ENCODE measurements around the gene DYRK2.

DYRK2 gene

GRCh38 chr12:67648521-67649260 is at the start of gene DYRK2:
Gene DYRK2, plus strand, starts transcription at chr12:67648745. Its CDS starts 389 bp downstream, at chr12:67649134.
- peak; percentile 78 for DNase-seq

GRCh38 chr12:67599691-67600090 is 48.9 kb upstream of the DYRK2 start:
- DNase-seq = no peak

GRCh38 chr12:67601126-67601525 is 47.4 kb upstream of the DYRK2 start:
- no peak for DNase-seq

DNA sequence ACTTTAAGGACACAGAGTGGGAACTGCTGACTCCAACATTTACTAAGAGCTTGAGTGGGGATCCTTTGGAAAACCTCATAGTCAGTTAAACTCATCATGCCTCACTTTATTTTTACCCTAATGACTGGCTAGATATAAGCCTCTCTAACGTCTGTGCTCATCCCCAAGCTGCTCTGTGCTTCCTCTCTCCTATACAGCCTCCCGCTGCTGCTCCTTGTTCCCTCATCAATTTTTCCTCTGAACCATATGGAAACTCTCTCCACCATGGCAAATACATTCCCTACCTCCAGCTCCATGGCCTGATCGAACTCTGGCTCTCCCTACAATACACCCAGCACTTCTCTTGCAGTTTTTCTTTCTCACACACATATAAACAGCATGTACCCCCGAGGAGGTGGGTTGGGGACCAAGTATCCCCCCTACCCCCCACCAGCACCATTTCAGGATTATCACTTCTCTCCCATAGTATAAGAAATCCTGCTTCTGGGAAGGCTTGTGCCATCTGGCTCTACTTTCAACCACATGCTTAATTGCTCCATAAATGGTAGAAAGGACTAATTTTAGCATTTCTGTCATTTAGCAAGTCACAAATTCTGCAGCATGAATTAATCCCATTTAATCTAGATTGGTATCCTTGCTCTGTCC is 39.2 kb upstream of the DYRK2 start:
- no peak for DNase-seq

DNA sequence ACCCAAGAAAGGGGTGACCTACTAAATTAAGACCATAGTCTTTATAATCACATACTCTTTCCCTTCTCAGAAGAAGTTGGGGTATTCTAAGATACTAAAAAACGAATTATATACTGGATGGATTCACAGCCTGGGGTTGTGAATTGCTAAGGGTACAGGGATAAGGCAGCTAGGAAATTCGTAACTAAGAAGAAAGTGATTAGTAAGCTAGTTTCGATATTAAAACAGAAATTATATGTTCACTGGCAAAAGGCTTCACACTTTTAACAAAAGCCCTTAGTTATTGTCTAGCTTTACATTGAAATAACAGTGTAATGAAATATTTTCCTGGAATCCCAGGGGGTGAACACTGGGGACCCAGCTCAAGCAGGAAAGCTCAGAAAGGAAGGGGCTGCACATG is 35.5 kb upstream of the DYRK2 start:
- no peak for DNase-seq

- DNase-seq = no peak
Observed at GRCh38 chr12:67617629-67618028, 30.9 kb upstream of the DYRK2 start.

GRCh38 chr12:67618303-67618702 is 30.2 kb upstream of the DYRK2 start:
- no peak for DNase-seq

DNA sequence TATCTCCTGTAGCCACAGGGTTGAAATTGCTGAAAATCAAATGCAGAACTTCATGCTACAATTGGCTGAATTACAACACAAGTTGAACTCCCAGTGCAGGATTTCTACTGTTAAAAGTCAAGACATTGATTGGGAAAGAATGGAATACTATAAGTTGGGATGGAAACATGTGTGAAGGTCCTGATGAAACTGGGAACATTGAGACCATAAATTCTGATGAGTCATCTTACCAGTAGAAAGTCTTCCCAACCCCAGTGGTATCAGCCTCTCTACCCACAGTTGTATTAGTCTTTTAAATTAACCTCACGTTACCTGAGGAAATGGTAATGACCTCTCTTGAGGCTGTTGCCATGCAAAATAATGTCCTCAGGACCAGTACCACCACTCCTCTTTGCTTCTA is 27.4 kb upstream of the DYRK2 start:
- DNase-seq = no peak

- DNase-seq = no peak
Observed at GRCh38 chr12:67621926-67622325, 26.6 kb upstream of the DYRK2 start.

- no peak for DNase-seq
Observed at GRCh38 chr12:67623259-67623658, 25.3 kb upstream of the DYRK2 start.

- no peak for DNase-seq
Observed at GRCh38 chr12:67624355-67624754, 24.2 kb upstream of the DYRK2 start.

GRCh38 chr12:67625004-67625403 is 23.5 kb upstream of the DYRK2 start:
- DNase-seq = no peak

GRCh38 chr12:67626156-67626555 is 22.4 kb upstream of the DYRK2 start:
- no peak for DNase-seq

GRCh38 chr12:67630373-67631088 is 18.0 kb upstream of the DYRK2 start:
- DNase-seq = peak; percentile 87

- DNase-seq = no peak
Observed at GRCh38 chr12:67632005-67632404, 16.5 kb upstream of the DYRK2 start.

- no peak for DNase-seq
Observed at GRCh38 chr12:67633024-67633610, 15.4 kb upstream of the DYRK2 start.

GRCh38 chr12:67633708-67634107 is 14.8 kb upstream of the DYRK2 start:
- no peak for DNase-seq

DNA sequence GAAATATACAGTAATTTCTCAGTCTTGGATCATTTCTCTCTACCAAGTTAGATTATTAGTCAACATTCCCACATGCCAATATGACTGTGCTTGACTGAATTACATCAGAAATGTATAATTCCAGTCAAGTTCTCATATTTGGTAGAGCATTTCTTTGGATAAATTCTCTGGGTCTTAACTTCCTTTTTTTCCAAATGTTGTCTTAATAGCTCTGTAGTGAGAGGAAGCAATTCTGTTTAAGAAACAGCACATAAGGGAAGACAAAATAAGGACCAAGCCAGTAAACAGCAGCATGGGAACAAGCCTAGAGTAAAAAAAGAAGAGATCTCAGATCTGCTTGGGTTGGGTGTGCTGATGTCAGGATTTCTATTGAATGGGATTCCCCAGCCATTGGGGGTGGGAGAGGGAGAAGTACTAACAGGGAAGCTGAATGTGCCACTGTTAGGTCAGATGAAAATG is 14.2 kb upstream of the DYRK2 start:
- DNase-seq = no peak

DNA sequence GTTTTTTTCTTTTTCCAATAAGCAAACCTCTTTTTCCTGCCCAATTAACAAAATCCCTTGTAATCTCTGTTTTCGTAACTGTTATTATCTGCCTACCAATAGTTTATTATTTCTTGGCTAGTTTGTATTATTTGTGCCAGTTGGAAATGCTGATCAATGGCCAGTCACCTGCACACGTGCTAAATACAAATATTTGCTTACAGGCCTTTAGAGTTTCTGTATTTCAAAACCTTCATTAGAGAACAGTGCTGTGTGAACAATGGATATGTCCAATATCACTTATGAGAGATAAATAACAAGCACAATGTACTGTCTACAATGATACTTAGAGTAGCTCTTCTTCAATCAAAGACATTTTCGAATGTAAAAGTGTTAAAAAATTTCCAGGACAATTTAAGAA is 10.8 kb upstream of the DYRK2 start:
- no peak for DNase-seq

GRCh38 chr12:67638694-67639093 is 9.9 kb upstream of the DYRK2 start:
- no peak for DNase-seq

GRCh38 chr12:67640863-67641262 is 7.7 kb upstream of the DYRK2 start:
- DNase-seq = no peak

GRCh38 chr12:67645126-67645525 is 3.4 kb upstream of the DYRK2 start:
- no peak for DNase-seq

DNA sequence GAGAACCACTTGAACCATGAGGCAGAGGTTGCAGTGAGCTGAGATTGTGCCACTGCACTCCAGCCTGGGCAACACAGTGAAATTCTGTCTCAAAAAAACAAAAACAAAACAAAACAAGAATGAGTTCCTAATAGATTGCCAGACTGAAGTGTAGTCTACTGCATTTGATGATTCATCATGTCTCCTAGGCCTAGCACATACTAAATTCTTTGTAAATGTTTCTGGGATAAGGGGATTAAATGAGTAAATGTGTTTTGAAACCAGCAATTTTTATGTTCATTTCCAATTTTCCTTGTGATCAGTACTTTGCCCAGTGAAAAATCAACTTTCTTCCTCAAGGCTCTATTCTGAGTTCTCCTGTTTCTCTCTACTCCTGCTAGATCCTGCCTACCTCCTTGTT is 2.9 kb upstream of the DYRK2 start:
- DNase-seq = no peak

DNA sequence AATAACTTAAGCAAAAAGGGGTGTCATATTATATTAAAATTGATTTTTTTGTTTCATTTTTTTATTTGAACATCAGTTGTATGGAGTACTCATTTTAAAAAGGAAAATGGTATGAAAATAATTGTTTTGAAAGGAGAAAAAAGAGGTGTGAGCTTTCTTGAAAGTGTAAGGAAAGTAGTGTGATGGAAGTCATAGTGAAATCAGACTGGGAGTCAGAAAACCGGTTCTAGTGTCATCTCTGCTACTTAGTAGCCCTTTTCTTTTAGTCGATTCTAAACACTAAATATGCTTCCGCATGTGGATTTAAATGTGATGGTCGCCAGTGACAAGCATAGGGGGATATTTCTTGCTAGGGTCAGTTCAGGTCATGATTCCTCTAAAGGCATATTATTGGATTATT is 1.8 kb upstream of the DYRK2 start:
- no peak for DNase-seq
